ENCODE results near the gene ADIRF.

- TF ChIP-seq CTCF (conservative IDR thresholded peaks at IDR 0.05; ENCODE audit: low read depth, low read length) (no peak), EZH2 (IDR thresholded peaks at IDR 0.05; ENCODE audit: borderline replicate concordance, low read depth, low read length, poor library complexity, severe bottlenecking) (no peak)
Measured at GRCh38 chr10:86961481-86962091, 6.7 kb upstream of the ADIRF start.

Measured in A673 (cell line).